GM18951 (cell line): Measurements from ENCODE around the gene KLHL11.
"Not testable (repeated sequence)": the region's sequence is repeated elsewhere in the genome, so short reads cannot be mapped to it uniquely, and the experiment has no call there.

Experiments
- POLR2A ChIP-seq: IDR thresholded peaks from 4 replicates; pipeline ENCODE4 v1.6.1; 2011; ENCODE audit warnings: mild to moderate bottlenecking; ENCODE audit not compliant: insufficient read length, insufficient read depth; ENCODE audit errors: extremely low read depth
- in situ Hi-C: fragments of 300-500 bp; cut with MboI; formaldehyde crosslinking; loops from one replicate; pipeline ENCODE4 v1.12.0; 2022; ENCODE audit warnings: low sequenced_read_pairs, mixed read lengths, inconsistent platforms; ENCODE audit not compliant: unreplicated experiment

Gene KLHL11

GRCh38 chr17:41871789-41872188 lies 6.6 kb upstream of the KLHL11 start:
- in situ Hi-C loops = no loop called here
- TF ChIP-seq POLR2A = no peak

DNA sequence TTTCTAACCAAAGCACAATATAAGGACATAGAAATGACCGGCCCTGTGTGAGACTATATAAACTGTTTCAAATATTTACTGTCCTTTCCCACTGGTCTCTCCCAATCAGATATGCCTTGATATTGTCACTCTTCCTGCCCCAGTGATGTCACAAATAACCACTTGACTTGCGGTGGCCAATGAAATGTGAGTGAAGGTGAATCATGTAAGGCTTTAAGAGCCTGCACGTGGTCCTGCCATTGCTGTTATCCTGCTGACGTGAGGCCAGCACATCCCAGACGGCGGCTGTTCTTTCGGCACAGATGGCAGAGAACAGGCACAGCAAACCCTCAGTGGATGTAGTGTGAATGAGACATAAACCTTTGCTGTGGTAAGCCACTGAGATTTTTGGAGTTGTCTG lies 5.4 kb upstream of the KLHL11 start:
- in situ Hi-C loops = no loop called here
- no peak for TF ChIP-seq POLR2A

DNA sequence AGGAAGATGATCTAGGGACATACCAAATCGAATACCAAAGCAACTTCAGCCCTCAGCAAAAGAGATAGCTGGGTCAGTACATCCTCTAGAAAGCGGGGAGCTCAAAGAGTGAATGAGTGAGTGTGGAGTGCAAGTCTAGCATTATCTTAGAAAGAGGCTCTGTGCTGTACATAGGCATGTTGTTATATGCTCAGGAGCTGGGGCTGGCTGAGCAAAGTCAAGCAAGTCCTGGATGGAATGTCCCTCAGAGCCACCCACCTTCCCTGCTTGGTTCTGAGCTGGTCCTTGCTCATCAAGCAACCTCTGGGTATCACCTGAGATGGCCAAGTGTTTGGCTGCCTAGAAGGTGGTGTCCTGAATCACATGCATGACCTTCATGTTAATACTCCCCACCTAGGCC lies 4.9 kb upstream of the KLHL11 start:
- TF ChIP-seq POLR2A = no peak
- in situ Hi-C loops = no loop called here

DNA sequence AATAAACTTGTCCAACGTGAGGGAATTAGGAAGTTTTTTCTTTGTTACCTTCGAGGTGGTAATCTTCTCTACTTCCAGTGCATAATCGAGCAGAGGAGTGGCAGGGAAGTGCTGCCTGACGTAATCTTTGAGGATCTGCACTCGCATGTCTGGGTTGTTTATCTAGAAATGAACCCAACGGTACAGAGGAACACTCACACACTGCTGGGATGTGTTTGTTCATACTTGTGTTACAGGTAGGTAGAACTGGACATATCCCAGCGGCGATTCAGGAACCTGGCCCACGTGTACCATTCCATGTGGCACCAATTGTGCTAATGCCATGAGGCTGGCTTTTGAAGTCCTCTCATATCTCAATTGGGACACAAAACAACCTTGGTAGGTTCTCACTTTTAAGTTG lies 4.2 kb upstream of the KLHL11 start:
- TF ChIP-seq POLR2A = no peak
- in situ Hi-C loops = no loop called here

DNA sequence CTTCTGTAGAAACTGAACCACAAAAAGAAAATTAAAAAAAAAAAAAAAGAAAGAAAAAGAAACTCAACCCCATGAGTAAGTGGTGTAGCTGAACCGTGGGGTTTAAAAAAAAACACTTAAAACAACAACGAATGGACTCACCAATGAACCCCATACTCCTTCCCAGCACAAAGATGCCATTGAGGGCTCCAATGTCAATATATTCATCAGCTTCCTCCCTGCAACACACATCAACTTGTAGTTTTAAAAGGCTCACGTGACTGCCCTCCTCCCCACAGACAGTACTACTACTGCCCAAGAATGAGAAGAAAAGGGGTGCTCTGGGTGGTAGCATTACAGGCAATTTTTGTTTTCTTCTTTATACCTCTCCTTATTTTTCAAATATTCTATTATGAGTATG lies 3.3 kb upstream of the KLHL11 start:
- in situ Hi-C loops = no loop called here
- TF ChIP-seq POLR2A = no peak

DNA sequence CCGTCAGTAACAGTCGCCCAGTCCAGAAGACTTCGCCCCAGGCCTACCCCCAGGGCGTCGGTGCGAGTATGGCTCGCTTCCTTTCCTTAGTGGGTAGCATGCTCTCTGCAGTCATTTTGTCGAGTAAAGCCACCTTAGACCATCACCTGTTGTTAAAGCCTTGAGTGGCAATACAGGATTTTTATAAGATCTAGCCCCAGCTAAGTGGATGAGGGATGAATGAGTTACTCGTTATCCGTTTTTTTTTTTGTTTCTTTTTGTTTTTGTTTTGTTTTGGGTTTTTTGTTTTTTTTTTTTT lies 322 bp upstream of the KLHL11 start:
- no peak for TF ChIP-seq POLR2A
- in situ Hi-C loops = no loop called here

DNA sequence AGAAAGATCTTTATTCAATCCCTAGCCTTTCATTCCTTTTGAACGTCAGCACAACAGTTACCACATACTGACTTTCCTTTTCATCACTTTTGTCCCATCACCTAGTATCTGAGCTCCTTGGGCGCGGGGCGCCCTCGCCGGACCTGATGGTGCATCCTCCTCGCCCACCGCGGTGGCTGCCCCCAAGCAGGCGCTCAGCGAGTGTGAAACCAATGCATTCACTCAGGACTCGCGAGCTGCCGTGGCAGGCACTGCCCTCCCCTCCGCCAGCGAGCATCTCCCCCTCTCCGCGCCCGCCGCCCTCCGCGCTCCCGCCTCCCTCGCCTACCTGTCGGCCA lies 756 bp downstream of the KLHL11 start:
- in situ Hi-C loops = no loop called here

DNA sequence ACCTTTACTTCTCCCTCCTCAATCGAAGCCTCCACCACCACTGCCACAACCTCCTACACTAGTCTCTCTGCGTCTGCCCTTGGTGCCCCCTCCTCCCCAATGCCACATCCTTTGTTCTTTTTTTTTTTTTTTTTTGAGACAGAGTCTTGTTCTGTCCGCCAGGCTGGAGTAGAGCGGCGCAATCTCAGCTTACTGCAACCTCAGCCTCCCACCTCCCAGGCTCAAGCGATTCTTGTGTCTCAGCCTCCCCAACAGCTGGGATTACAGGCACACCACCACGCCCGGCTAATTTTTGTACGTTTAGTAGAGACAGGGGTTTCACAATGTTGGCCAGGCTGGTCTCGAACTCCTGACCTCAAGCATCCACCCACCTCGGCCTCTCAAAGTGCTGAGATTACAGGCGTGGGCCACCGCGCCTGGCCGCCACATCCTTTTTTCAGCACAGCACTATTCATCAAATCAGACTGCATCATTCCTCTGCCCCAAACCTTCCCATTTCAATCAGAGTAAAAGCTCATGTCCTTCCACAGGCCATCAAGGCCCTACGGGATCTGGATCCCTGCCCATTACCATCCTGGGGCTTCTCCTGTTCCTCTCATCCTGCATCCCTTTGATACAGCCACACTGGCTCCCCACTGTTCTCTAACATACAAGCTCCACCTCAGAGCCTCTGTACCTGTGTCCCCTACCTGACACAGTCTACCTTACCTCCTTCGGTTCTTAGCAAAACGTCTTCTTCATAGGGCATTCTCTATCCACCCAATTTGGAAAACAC lies 2.0 kb downstream of the KLHL11 start:
- in situ Hi-C loops = no loop called here

More for the DNA sequence above, 756 bp downstream of the KLHL11 start:
- TF ChIP-seq POLR2A = no peak

GRCh38 chr17:41860254-41860931 lies 4.8 kb downstream of the KLHL11 start:
- in situ Hi-C loops = no loop called here
- TF ChIP-seq POLR2A = no peak

More for the DNA sequence above, 2.0 kb downstream of the KLHL11 start:
- TF ChIP-seq POLR2A = no peak

DNA sequence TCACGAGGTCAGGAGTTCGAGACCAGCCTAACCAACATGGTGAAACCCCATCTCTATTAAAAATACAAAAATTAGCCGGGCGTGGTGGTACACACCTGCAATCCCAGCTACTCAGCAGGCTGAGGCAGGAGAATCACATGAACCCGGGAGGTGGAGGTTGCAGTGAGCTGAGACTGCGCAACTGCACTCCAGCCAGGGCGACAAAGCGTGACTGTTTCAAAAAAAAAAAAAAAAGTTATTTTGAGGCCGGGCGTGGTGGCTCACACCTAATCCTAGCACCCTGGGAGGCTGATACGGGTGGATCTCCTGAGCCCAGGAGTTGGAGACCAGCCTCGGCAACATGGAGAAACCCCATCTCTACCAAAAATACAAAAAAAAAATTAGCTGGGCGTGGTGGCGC lies 13.8 kb downstream of the KLHL11 start:
- in situ Hi-C loops = not testable (repeated sequence)

DNA sequence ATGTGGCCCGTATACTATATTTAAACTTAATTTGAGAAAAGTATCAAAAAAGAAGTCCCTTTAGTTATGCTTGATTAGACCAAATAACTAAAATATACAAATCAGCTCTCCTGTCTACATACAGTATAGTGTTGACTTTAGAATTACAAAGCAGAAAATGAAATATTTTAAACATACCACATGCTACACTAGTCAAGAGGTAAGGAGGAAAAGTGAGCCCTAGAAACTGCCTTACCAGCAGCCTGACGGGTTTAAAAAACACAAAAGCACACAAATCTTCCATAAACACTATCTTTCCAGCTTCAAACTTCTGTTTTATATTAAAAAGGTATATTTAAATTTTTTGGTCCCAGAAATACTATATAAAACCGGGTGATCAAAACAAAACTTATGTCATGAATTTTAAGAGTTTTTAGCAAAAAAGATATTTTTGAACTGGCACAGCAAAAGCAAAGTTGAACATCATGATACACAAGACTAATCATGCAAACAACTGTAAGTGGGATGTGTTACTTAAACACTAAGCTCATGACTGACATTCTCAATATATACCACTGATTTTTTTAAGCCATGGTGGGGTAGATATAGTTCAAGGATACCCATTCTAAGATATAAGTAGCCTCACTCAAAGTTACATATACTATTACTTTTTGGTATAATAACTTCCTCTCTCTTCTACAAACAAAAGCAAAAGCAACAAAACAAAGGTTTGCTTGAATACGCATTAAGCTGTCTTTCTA lies 15.8 kb downstream of the KLHL11 start:
- TF ChIP-seq POLR2A = no peak
- in situ Hi-C loops = no loop called here

DNA sequence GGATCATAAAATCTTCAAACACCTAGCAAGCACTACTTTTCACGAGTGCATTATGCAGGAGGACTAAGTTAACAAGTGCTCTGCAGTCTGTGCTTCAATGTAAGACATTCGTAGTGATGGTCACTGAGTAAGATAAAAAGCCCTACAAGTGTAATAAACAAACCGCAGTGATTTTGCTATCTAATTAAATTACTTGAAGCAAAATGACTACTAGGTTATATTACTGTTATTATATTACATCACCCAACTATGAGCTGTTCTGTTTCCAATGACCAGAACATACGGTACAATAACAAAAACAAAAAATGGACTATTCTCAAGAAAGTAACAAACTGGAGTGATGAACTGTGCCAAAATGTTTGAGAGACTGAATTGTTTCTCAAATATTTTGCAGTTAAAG lies 16.4 kb downstream of the KLHL11 start:
- TF ChIP-seq POLR2A = no peak
- in situ Hi-C loops = no loop called here

GRCh38 chr17:41844971-41845370 lies 20.3 kb downstream of the KLHL11 start:
- in situ Hi-C loops = no loop called here

GRCh38 chr17:41840781-41841180 lies 24.4 kb downstream of the KLHL11 start:
- in situ Hi-C loops = not testable (repeated sequence)

More at GRCh38 chr17:41844971-41845370, 20.3 kb downstream of the KLHL11 start:
- no peak for TF ChIP-seq POLR2A

GRCh38 chr17:41839448-41839847 lies 25.8 kb downstream of the KLHL11 start:
- in situ Hi-C loops = not testable (repeated sequence)
